ENCODE measurements around the gene ATXN1.

Gene ATXN1

DNA sequence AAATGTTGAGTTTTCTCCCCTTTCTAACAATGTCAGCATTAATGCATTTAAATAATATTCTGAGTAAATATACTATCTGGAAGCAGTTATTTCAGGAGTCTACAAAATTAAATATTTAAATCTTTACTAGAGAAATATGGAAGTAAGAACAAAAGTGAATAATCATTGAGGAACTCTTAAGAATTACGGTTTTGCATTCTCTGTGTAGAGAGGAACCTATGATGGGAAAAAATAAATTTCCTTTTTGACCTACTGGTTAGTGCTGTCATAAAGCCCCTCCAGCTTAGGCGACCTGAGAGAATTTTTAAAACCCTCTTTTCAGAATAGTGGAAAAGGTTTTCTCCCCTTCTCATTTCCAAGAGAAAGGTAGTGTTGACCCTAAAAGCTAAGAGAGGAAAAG is 64.8 kb downstream of the ATXN1 start:
- TF ChIP-seq, protein P1, sequence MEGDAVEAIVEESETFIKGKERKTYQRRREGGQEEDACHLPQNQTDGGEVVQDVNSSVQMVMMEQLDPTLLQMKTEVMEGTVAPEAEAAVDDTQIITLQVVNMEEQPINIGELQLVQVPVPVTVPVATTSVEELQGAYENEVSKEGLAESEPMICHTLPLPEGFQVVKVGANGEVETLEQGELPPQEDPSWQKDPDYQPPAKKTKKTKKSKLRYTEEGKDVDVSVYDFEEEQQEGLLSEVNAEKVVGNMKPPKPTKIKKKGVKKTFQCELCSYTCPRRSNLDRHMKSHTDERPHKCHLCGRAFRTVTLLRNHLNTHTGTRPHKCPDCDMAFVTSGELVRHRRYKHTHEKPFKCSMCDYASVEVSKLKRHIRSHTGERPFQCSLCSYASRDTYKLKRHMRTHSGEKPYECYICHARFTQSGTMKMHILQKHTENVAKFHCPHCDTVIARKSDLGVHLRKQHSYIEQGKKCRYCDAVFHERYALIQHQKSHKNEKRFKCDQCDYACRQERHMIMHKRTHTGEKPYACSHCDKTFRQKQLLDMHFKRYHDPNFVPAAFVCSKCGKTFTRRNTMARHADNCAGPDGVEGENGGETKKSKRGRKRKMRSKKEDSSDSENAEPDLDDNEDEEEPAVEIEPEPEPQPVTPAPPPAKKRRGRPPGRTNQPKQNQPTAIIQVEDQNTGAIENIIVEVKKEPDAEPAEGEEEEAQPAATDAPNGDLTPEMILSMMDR (IDR thresholded peaks at IDR 0.05) = no peak
- H3K9ac ChIP-seq = no peak overlapping the region
- no peaks in the 10 kb centered on the region for H3K9me3 ChIP-seq (ENCODE audit: control insufficient read depth, low read length)
- no peaks in the 10 kb centered on the region for H3K27me3 ChIP-seq (ENCODE audit: control insufficient read depth, insufficient read depth, low read length)
- H3K4me2 ChIP-seq (ENCODE audit: low read length) = no peak overlapping the region
- no peaks in the 10 kb centered on the region for H3K36me3 ChIP-seq (ENCODE audit: control insufficient read depth, insufficient read depth, low read length)
- no peak overlapping the region for H2AFZ ChIP-seq
- H3K79me2 ChIP-seq = peaks cover 18% of the 10 kb centered on the region
- no peaks in the 10 kb centered on the region for H3K4me1 ChIP-seq
- H3K4me3 ChIP-seq (ENCODE audit: low read depth, low read length) = no peak overlapping the region
- no peak overlapping the region for H3K27ac ChIP-seq

DNA sequence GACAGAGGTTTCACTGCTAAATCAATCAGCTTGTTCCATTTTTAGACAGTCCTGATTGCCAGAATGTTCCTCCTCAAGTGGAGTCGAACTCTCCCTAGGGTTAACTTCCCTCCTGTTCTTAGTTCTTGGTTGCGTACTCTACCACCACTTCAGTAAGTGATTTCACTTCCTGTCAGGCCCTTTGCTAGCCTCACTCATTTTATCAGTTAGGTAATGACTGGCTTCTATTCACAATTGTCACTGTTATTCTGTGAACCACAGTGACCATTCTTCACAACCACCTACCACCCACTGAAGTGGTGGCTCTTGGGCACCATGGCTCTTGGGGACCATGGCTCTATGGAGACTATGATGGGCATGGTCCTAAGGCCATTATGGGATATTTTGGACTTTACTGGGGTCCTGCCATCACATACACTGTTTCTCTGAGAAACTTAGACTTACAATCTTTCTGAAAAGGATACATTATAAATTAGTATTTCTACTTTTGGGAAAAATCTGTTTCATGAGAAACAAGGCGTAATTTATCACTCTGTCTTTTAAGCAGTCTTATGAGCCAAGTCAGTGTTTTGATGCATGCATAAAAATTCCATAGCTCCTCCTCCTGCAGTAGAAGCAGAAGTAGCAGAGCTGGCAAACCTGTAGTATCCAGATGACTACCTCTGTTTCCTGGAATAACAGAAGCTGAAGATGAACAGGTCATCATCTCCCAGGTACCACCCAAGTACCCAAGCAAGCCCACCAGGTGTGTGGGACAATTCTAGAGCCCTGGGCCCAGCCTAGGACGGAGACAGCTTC is 66.3 kb downstream of the ATXN1 start:
- Histone ChIP-seq H3K4me3 (ENCODE audit: low read depth, low read length) (no peak overlapping the region), H3K27me3 (ENCODE audit: control insufficient read depth, insufficient read depth, low read length) (no peaks in the 10 kb centered on the region), H3K9ac (no peak overlapping the region), H3K4me2 (ENCODE audit: low read length) (no peak overlapping the region), H3K4me1 (no peaks in the 10 kb centered on the region), H3K27ac (no peak overlapping the region), H2AFZ (no peak overlapping the region), H3K36me3 (ENCODE audit: control insufficient read depth, insufficient read depth, low read length) (no peaks in the 10 kb centered on the region), H3K79me2 (peaks cover 10% of the 10 kb centered on the region), H3K9me3 (ENCODE audit: control insufficient read depth, low read length) (no peaks in the 10 kb centered on the region)
- TF ChIP-seq, protein P1 (IDR thresholded peaks at IDR 0.05) = no peak

DNA sequence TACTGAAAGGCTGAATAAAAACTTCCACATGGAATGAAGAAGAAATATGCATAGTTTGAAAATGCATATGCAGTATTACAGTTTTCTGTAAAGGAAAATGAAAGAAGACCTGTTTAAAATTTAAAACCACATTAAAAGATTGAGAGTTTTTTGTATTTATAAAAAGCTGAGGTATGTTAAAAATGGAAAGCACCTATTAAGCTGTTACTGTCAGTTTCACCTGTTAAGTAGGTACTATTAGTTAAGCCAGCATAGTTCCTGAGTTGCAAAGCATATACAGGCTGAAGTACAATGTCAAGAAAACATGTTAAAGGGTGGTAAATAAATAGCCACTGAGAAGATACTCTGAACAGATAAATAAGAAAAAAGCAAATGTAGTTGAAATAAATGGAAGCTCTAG is 69.9 kb downstream of the ATXN1 start:
- H3K27me3 ChIP-seq (ENCODE audit: control insufficient read depth, insufficient read depth, low read length) = no peaks in the 10 kb centered on the region
- H3K4me1 ChIP-seq = no peaks in the 10 kb centered on the region
- H2AFZ ChIP-seq = no peak overlapping the region
- no peaks in the 10 kb centered on the region for H3K36me3 ChIP-seq (ENCODE audit: control insufficient read depth, insufficient read depth, low read length)
- H3K9me3 ChIP-seq (ENCODE audit: control insufficient read depth, low read length) = no peaks in the 10 kb centered on the region
- TF ChIP-seq, protein P1 (IDR thresholded peaks at IDR 0.05) = no peak
- no peak overlapping the region for H3K4me2 ChIP-seq (ENCODE audit: low read length)
- H3K79me2 ChIP-seq = no peaks in the 10 kb centered on the region
- no peak overlapping the region for H3K27ac ChIP-seq
- no peak overlapping the region for H3K4me3 ChIP-seq (ENCODE audit: low read depth, low read length)
- H3K9ac ChIP-seq = no peak overlapping the region

DNA sequence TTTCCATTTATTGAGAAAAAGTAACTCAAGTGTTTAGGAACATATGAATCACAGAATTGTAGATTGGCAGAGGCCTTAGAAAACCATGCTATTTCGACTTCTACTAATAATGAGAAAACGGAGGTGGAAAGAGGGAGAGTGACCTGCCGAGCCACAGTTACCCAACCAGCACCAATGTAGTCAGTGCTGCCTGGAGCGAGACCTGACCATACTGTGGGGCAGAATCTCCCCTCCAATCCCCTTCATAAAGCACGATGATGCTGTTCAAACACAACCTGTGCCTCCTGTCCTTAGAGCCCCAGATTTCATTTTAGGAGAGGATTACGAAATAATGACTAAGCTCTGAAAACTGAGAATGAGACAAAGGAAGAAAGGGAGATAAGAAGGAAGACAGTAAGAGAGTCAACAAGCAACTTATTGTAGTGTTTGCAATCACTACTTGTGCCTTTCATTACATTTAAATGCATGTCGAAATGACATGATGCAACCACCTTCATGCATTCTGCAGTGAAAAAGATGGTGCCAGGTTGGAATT is 70.6 kb downstream of the ATXN1 start:
- H3K9me3 ChIP-seq (ENCODE audit: control insufficient read depth, low read length) = no peaks in the 10 kb centered on the region
- no peak overlapping the region for H3K27ac ChIP-seq
- H3K4me2 ChIP-seq (ENCODE audit: low read length) = no peak overlapping the region
- H3K9ac ChIP-seq = no peak overlapping the region
- H2AFZ ChIP-seq = no peak overlapping the region
- TF ChIP-seq, protein P1 (IDR thresholded peaks at IDR 0.05) = no peak
- no peak overlapping the region for H3K4me3 ChIP-seq (ENCODE audit: low read depth, low read length)
- H3K27me3 ChIP-seq (ENCODE audit: control insufficient read depth, insufficient read depth, low read length) = no peaks in the 10 kb centered on the region
- H3K4me1 ChIP-seq = no peaks in the 10 kb centered on the region
- H3K36me3 ChIP-seq (ENCODE audit: control insufficient read depth, insufficient read depth, low read length) = no peaks in the 10 kb centered on the region
- H3K79me2 ChIP-seq = no peaks in the 10 kb centered on the region
